Natural killer cell (primary cell): ENCODE data around the gene UBE2K. TPM values are rescaled to one million over a fixed set of nuclear protein-coding genes. Genes with fewer than 3 reads are reported as not detected.

Experiments used
- ATAC-seq, 3 donors: fragments of 150-1000 bp in 2 of 3; fragments of 200-7000 bp in 1 of 3; cut with Tn5 transposase; 1 replicate in 1 of 3; 2 replicates in 2 of 3; pipeline ENCODE4 v1.10.0; 2021; ENCODE audit warnings: mild to moderate bottlenecking in 2 of 3, moderate library complexity in 2 of 3
- DNase-seq, 2 donors: peaks; one replicate each; pipeline versions ENCODE4 v3.0.0 to v3.0.0-alpha.2; 2013 to 2021; ENCODE audit warnings: mixed read lengths in 1 of 2
- H3K27ac ChIP-seq: one replicate; pipeline ENCODE4 v1.5.1; 2013; ENCODE audit warnings: mild to moderate bottlenecking, low read length
- H3K27me3 ChIP-seq: one replicate; pipeline ENCODE4 v1.6.1; 2013; ENCODE audit warnings: low read length; ENCODE audit not compliant: control insufficient read depth, insufficient read depth
- H3K36me3 ChIP-seq: one replicate; pipeline ENCODE4 v1.6.1; 2013; ENCODE audit warnings: low read length; ENCODE audit not compliant: control insufficient read depth, insufficient read depth
- H3K4me1 ChIP-seq: one replicate; pipeline ENCODE4 v1.6.1; 2013; ENCODE audit warnings: low read length; ENCODE audit not compliant: control insufficient read depth, insufficient read depth
- H3K4me3 ChIP-seq: one replicate; pipeline ENCODE4 v1.5.1; 2013; ENCODE audit warnings: low read length
- H3K9me3 ChIP-seq: one replicate; pipeline ENCODE4 v1.6.1; 2013; ENCODE audit warnings: low read length; ENCODE audit not compliant: control insufficient read depth, insufficient read depth
- H3K27ac Mint-ChIP-seq, 2 donors: one replicate each; pipeline ENCODE4 v1.8.0; 2022; ENCODE audit warnings: mild to moderate bottlenecking in 2 of 2, mixed read lengths in 2 of 2, moderate library complexity in 1 of 2
- H3K27me3 Mint-ChIP-seq, 2 donors: one replicate each; pipeline ENCODE4 v1.8.0; 2022; ENCODE audit warnings: low read depth in 2 of 2, mixed read lengths in 2 of 2
- H3K36me3 Mint-ChIP-seq: one replicate; pipeline ENCODE4 v1.8.0; 2022; ENCODE audit warnings: mixed read lengths
- H3K4me1 Mint-ChIP-seq, 2 donors: one replicate each; pipeline ENCODE4 v1.8.0; 2022; ENCODE audit warnings: mixed read lengths in 2 of 2
- H3K4me3 Mint-ChIP-seq: one replicate; pipeline ENCODE4 v1.8.0; 2022; ENCODE audit warnings: mild to moderate bottlenecking, moderate library complexity, mixed read lengths
- H3K9me3 Mint-ChIP-seq, 2 donors: one replicate each; pipeline ENCODE4 v1.8.0; 2022; ENCODE audit warnings: mixed read lengths in 2 of 2
- WGBS: methylation state at CpG from one replicate; pipeline ENCODE4 v1.1.7; 2013; ENCODE audit warnings: missing lambda C conversion rate; ENCODE audit not compliant: insufficient coverage; 5-methylcytosine and 5-hydroxymethylcytosine counted together
- intact Hi-C: fragments of 100-400 bp; cut with micrococcal nuclease; formaldehyde crosslinking; loops from one replicate; pipeline ENCODE4 v1.14.2; 2022
- total RNA-seq, 4 donors: library from RNA; stranded (reverse); fragments of 120-200 nt in 1 of 4; gene quantifications; one replicate each; pipeline versions ENCODE4 v1.2.3 to v1.2.4, GENCODE V29; 2013 to 2022
- TF ChIP-seq, protein P1 (sequence below): fragments of 200-600 bp; IDR thresholded peaks from one replicate; pipeline ENCODE4 v1.8.0; 2022; ENCODE audit warnings: antibody characterized with exemption

The UBE2K gene
- total RNA-seq, 3 donors from 2014 or later (not counting 1 experiment from before 2014, with no cell fraction given) = 38.0 to 53.9 (median 43.6) TPM

DNA sequence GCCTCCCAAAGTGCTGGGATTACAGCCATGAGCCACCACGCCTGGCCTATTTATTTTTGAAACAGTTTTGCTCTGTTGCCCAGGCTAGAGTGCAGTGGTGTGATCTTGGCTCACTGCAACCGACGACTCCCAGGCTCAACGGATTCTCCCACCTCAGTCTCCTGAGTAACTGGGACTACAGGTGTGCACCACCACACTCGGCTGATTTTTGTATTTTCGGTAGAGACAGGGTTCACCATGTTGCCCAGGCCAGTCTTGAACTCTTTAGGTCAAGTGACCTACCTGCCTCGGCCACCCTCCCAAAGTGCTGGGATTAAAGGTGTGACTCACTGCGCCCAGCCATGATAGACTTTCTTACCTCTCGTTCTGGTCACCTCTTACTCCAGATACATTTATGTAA is 124.0 kb downstream of the UBE2K start:
- H3K27ac Mint-ChIP-seq = no peak overlapping the region
- H3K4me1 Mint-ChIP-seq = no peaks in the 10 kb centered on the region
- intact Hi-C loops = no loop called here
- Histone ChIP-seq H3K4me3 (no peak overlapping the region), H3K27me3 (no peaks in the 10 kb centered on the region), H3K27ac (no peak overlapping the region), H3K4me1 (no peaks in the 10 kb centered on the region), H3K36me3 (peaks cover 22% of the 10 kb centered on the region), H3K9me3 (no peaks in the 10 kb centered on the region)
- TF ChIP-seq, protein P1, sequence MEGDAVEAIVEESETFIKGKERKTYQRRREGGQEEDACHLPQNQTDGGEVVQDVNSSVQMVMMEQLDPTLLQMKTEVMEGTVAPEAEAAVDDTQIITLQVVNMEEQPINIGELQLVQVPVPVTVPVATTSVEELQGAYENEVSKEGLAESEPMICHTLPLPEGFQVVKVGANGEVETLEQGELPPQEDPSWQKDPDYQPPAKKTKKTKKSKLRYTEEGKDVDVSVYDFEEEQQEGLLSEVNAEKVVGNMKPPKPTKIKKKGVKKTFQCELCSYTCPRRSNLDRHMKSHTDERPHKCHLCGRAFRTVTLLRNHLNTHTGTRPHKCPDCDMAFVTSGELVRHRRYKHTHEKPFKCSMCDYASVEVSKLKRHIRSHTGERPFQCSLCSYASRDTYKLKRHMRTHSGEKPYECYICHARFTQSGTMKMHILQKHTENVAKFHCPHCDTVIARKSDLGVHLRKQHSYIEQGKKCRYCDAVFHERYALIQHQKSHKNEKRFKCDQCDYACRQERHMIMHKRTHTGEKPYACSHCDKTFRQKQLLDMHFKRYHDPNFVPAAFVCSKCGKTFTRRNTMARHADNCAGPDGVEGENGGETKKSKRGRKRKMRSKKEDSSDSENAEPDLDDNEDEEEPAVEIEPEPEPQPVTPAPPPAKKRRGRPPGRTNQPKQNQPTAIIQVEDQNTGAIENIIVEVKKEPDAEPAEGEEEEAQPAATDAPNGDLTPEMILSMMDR = no peak
- no peak overlapping the region for H3K4me3 Mint-ChIP-seq
- no peaks in the 10 kb centered on the region for H3K36me3 Mint-ChIP-seq
- 98% methylated on average over 8 of the region's 9 CpGs for WGBS
- DNase-seq (no peak), ATAC-seq (no peak)
- no peaks in the 10 kb centered on the region for H3K9me3 Mint-ChIP-seq
- no peaks in the 10 kb centered on the region for H3K27me3 Mint-ChIP-seq

DNA sequence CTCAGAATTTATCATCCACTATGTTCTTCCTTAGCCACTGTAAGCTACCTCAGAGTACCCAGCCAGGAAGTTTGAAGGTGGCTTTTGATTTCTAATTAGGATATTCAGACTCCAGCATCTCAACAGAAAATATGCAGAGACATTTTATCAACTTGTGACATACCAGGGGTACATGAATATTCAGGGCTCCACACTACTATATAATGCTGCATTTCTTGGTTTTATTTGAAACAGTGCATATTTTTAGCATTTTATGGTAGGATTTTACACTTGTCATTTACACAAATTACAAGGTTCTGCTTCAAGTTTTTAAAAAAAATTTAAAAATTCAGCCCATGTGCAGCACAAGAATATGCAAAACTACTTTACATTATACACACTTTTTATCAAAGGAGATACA is 124.7 kb downstream of the UBE2K start:
- TF ChIP-seq, protein P1 = no peak

DNA sequence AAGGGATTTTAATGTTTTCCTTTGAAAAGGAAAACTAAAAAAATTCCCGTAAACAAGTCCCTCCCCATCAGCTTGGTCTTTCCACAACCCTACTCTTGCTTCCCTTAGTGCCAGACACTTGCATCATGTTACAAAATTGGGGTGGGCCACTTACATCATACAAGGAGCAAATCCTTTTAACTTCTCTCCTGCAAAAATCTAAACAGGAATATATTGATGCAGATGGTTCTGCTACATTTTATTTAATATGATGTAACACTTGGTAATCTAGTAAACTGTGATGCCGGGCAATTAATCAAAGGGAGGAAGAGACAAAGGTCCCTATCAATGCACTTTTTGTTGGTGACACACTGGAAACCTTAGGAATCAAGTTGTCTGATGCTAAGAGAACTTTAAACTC is 125.3 kb downstream of the UBE2K start:
- no peaks in the 10 kb centered on the region for H3K27me3 ChIP-seq
- ATAC-seq = no peak
- H3K4me1 ChIP-seq = no peaks in the 10 kb centered on the region
- peak overlapping the region in 1 of 2 donors; percentile 9 for H3K27ac Mint-ChIP-seq
- peaks cover 24% of the 10 kb centered on the region for H3K36me3 ChIP-seq
- no peaks in the 10 kb centered on the region for H3K9me3 Mint-ChIP-seq
- no peaks in the 10 kb centered on the region for H3K4me1 Mint-ChIP-seq
- no peak overlapping the region for H3K4me3 ChIP-seq
- 92% methylated on average over 2 of the region's 2 CpGs for WGBS
- H3K27me3 Mint-ChIP-seq = no peaks in the 10 kb centered on the region
- H3K36me3 Mint-ChIP-seq = no peaks in the 10 kb centered on the region
- H3K4me3 Mint-ChIP-seq = no peak overlapping the region
- intact Hi-C loops = no loop called here
- no peak overlapping the region for H3K27ac ChIP-seq
- TF ChIP-seq, protein P1 = no peak
- DNase-seq = no peak
- H3K9me3 ChIP-seq = no peaks in the 10 kb centered on the region

More for the DNA sequence above, 124.7 kb downstream of the UBE2K start:
- no peak for DNase-seq
- H3K27me3 ChIP-seq = no peaks in the 10 kb centered on the region
- intact Hi-C loops = no loop called here
- H3K9me3 ChIP-seq = no peaks in the 10 kb centered on the region
- Mint-ChIP-seq H3K4me3 (no peak overlapping the region), H3K27ac (no peak overlapping the region), H3K27me3 (no peaks in the 10 kb centered on the region), H3K4me1 (no peaks in the 10 kb centered on the region), H3K36me3 (no peaks in the 10 kb centered on the region), H3K9me3 (no peaks in the 10 kb centered on the region)
- no peak overlapping the region for H3K4me3 ChIP-seq
- no peak overlapping the region for H3K27ac ChIP-seq
- H3K4me1 ChIP-seq = no peaks in the 10 kb centered on the region
- H3K36me3 ChIP-seq = peaks cover 24% of the 10 kb centered on the region
- ATAC-seq = no peak

DNA sequence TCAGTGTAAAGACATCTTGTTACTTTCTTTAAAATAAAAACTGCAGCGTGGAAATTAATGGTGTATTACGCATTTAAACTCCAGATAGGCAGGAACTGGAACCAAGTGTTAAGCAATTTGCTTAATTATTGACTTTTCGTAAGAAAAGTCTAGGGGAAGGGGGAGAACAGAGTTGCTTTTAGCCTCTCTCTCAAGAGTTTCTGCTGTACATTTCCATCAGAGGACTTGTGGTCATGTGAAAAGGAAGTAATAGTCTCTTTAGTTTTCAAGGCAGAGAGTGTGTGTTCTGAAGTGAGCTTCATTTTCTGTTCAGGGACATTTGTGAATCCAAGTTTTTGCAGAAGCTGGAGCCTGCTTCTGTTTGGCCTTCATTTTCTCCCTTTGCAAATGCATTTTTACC is 127.2 kb downstream of the UBE2K start:
- 85% methylated on average over 3 of the region's 3 CpGs for WGBS

More for the DNA sequence above, 127.2 kb downstream of the UBE2K start:
- Mint-ChIP-seq H3K4me3 (no peak overlapping the region), H3K9me3 (no peaks in the 10 kb centered on the region), H3K4me1 (no peaks in the 10 kb centered on the region), H3K27ac (no peak overlapping the region), H3K27me3 (no peaks in the 10 kb centered on the region), H3K36me3 (no peaks in the 10 kb centered on the region)
- Histone ChIP-seq H3K4me1 (no peaks in the 10 kb centered on the region), H3K36me3 (peaks cover 37% of the 10 kb centered on the region), H3K27me3 (no peaks in the 10 kb centered on the region), H3K4me3 (no peak overlapping the region), H3K27ac (no peak overlapping the region), H3K9me3 (no peaks in the 10 kb centered on the region)
- intact Hi-C loops = no loop called here
- DNase-seq (no peak), ATAC-seq (no peak)
- TF ChIP-seq, protein P1 = no peak
